ENCODE data around the gene CSGALNACT2. TPM values are rescaled to one million over a fixed set of nuclear protein-coding genes. Genes with fewer than 3 reads are reported as not detected.

Gene CSGALNACT2
- total and polyA plus RNA-seq, 2 experiments from 2014 or later = 7.7 to 13.9 TPM

- Histone ChIP-seq H3K36me3 (replicated peaks; ENCODE audit: insufficient read depth, low read depth) (no peaks in the 10 kb centered on the region), H2AFZ (no peak overlapping the region), H3K27ac (no peak overlapping the region), H3K9me3 (ENCODE audit: low read depth) (no peaks in the 10 kb centered on the region), H3K27me3 (no peaks in the 10 kb centered on the region), H4K20me1 (ENCODE audit: insufficient read depth, poor library complexity, severe bottlenecking) (no peaks in the 10 kb centered on the region), H3K4me2 (no peak overlapping the region), H3K9me2 (replicated peaks; ENCODE audit: insufficient read depth) (no peaks in the 10 kb centered on the region), H3K4me1 (ENCODE audit: insufficient read depth) (peaks cover 6% of the 10 kb centered on the region), H3K4me3 (no peak overlapping the region), H3K79me2 (no peaks in the 10 kb centered on the region)
- WGBS (ENCODE audit: low lambda C conversion rate, missing lambda C conversion rate) = 92% methylated on average over 10 of the region's 10 CpGs
- DNase-seq (ENCODE audit: low spot score) = no peak
- TF ChIP-seq EZH2 (IDR thresholded peaks at IDR 0.05; ENCODE audit: borderline replicate concordance) = no peak
- TF ChIP-seq EZH2phosphoT487 (IDR thresholded peaks at IDR 0.05; ENCODE audit: low read depth, severe bottlenecking, unreplicated experiment) = no peak
- TF ChIP-seq CTCF (IDR thresholded peaks at IDR 0.05; ENCODE audit: poor library complexity) = no peak
Observed at GRCh38 chr10:43198682-43199005, 60.4 kb downstream of the CSGALNACT2 start.

DNA sequence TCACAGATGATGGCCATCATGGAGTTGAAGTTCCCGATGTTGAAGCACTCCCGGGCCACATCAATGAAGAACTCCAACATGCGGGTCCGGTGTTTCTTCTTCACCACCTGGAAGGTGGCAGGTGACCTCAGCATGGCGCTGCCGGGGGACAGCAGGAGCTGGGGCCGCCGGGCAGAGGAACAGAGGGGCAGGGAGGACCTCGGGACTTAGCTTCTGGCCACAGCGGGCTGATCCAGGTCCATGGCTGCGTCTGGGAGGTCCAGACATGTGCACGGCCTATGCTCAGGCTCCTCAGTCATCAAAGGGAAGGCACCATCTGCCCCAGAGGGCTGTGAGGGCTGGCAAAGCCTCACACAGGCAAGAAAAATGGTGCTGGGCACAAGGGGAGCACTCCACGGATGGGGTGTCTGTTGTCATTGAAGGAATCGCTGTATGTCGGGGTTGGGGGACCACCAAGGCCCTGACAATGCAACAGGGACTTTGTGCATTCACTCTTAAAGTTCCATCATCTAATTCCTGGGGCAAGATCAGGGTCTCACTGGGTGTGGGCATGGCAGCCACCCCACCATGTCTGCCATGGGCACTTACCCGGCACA lies 60.9 kb downstream of the CSGALNACT2 start:
- no peaks in the 10 kb centered on the region for H3K79me2 ChIP-seq
- no peaks in the 10 kb centered on the region for H3K36me3 ChIP-seq (replicated peaks; ENCODE audit: insufficient read depth, low read depth)
- peaks cover 6% of the 10 kb centered on the region for H3K4me1 ChIP-seq (ENCODE audit: insufficient read depth)
- no peak overlapping the region for H3K4me2 ChIP-seq
- no peak overlapping the region for H3K27ac ChIP-seq
- H2AFZ ChIP-seq = no peak overlapping the region
- no peaks in the 10 kb centered on the region for H4K20me1 ChIP-seq (ENCODE audit: insufficient read depth, poor library complexity, severe bottlenecking)
- TF ChIP-seq EZH2phosphoT487 (IDR thresholded peaks at IDR 0.05; ENCODE audit: low read depth, severe bottlenecking, unreplicated experiment) = no peak
- TF ChIP-seq EZH2 (IDR thresholded peaks at IDR 0.05; ENCODE audit: borderline replicate concordance) = no peak
- TF ChIP-seq CTCF (IDR thresholded peaks at IDR 0.05; ENCODE audit: poor library complexity) = no peak
- WGBS (ENCODE audit: low lambda C conversion rate, missing lambda C conversion rate) = 98% methylated on average over 15 of the region's 16 CpGs
- H3K4me3 ChIP-seq = no peak overlapping the region
- H3K9me3 ChIP-seq (ENCODE audit: low read depth) = no peaks in the 10 kb centered on the region
- no peak for DNase-seq (ENCODE audit: low spot score)
- H3K27me3 ChIP-seq = no peaks in the 10 kb centered on the region
- no peaks in the 10 kb centered on the region for H3K9me2 ChIP-seq (replicated peaks; ENCODE audit: insufficient read depth)

GRCh38 chr10:43199684-43200537 lies 61.7 kb downstream of the CSGALNACT2 start:
- 97% methylated on average over 14 of the region's 15 CpGs for WGBS (ENCODE audit: low lambda C conversion rate, missing lambda C conversion rate)
- TF ChIP-seq EZH2 (IDR thresholded peaks at IDR 0.05; ENCODE audit: borderline replicate concordance) = no peak
- TF ChIP-seq CTCF (IDR thresholded peaks at IDR 0.05; ENCODE audit: poor library complexity) = no peak
- TF ChIP-seq EZH2phosphoT487 (IDR thresholded peaks at IDR 0.05; ENCODE audit: low read depth, severe bottlenecking, unreplicated experiment) = no peak
- no peaks in the 10 kb centered on the region for H3K9me3 ChIP-seq (ENCODE audit: low read depth)
- H3K36me3 ChIP-seq (replicated peaks; ENCODE audit: insufficient read depth, low read depth) = no peaks in the 10 kb centered on the region
- H3K4me3 ChIP-seq = no peak overlapping the region
- no peak overlapping the region for H3K4me2 ChIP-seq
- H3K27me3 ChIP-seq = no peaks in the 10 kb centered on the region
- no peaks in the 10 kb centered on the region for H3K9me2 ChIP-seq (replicated peaks; ENCODE audit: insufficient read depth)
- no peaks in the 10 kb centered on the region for H3K79me2 ChIP-seq
- no peak overlapping the region for H3K27ac ChIP-seq
- peaks cover 6% of the 10 kb centered on the region for H3K4me1 ChIP-seq (ENCODE audit: insufficient read depth)
- no peak for DNase-seq (ENCODE audit: low spot score)
- no peaks in the 10 kb centered on the region for H4K20me1 ChIP-seq (ENCODE audit: insufficient read depth, poor library complexity, severe bottlenecking)
- no peak overlapping the region for H2AFZ ChIP-seq
